ENCODE data around the gene NUDCD3. TPM values are rescaled to one million over a fixed set of nuclear protein-coding genes. Genes with fewer than 3 reads are reported as not detected.

Gene NUDCD3
- total RNA-seq, 4 donors from 2014 or later = 44.9 to 92.4 (median 73.0) TPM

GRCh38 chr7:44367475-44368043 is 122.9 kb downstream of the NUDCD3 start:
- DNase-seq (ENCODE audit: extremely low spot score) = no peak
- H3K4me3 ChIP-seq = no peak overlapping the region
- whole genome bisulfite sequencing = 87% methylated on average over 4 of the region's 5 CpGs
- intact Hi-C loops (cut with DNase I) = no loop called here
- no peaks in the 10 kb centered on the region for H3K36me3 ChIP-seq
- TF ChIP-seq CTCF (IDR thresholded peaks at IDR 0.05) (no peak), EP300 (IDR thresholded peaks at IDR 0.05) (no peak), POLR2A (IDR thresholded peaks at IDR 0.05; ENCODE audit: low read depth) (no peak), POLR2AphosphoS5 (IDR thresholded peaks at IDR 0.05) (no peak)
- H3K4me1 ChIP-seq = no peaks in the 10 kb centered on the region
- no peaks in the 10 kb centered on the region for H3K9me3 ChIP-seq
- peaks cover 0 to 28% (median 0%) of the 10 kb centered on the region in 4 donors for H3K27me3 ChIP-seq
- H3K27ac ChIP-seq (replicated peaks in 1 of 4) = no peak overlapping the region

GRCh38 chr7:44366986-44367385 is 123.5 kb downstream of the NUDCD3 start:
- Histone ChIP-seq H3K4me3 (no peak overlapping the region), H3K27ac (replicated peaks in 1 of 4) (no peak overlapping the region), H3K4me1 (no peaks in the 10 kb centered on the region), H3K36me3 (no peaks in the 10 kb centered on the region), H3K27me3 (peaks cover 0 to 27% (median 0%) of the 10 kb centered on the region in 4 donors), H3K9me3 (no peaks in the 10 kb centered on the region)
- DNase-seq (ENCODE audit: extremely low spot score) = no peak
- intact Hi-C loops (cut with DNase I) = no loop called here
- 93% methylated on average over 4 of the region's 4 CpGs for WGBS
- TF ChIP-seq POLR2A (IDR thresholded peaks at IDR 0.05; ENCODE audit: low read depth) (no peak), CTCF (IDR thresholded peaks at IDR 0.05) (no peak), POLR2AphosphoS5 (IDR thresholded peaks at IDR 0.05) (no peak), EP300 (IDR thresholded peaks at IDR 0.05) (no peak)

- Histone ChIP-seq H3K27ac (replicated peaks in 1 of 4) (no peak overlapping the region), H3K9me3 (peaks cover 0 to 7% (median 2%) of the 10 kb centered on the region in 4 donors), H3K36me3 (no peaks in the 10 kb centered on the region), H3K4me3 (no peak overlapping the region), H3K4me1 (peaks cover 0 to 5% (median 0%) of the 10 kb centered on the region in 4 donors), H3K27me3 (peaks cover 0 to 9% (median 0%) of the 10 kb centered on the region in 4 donors)
- 60% methylated on average over 2 of the region's 2 CpGs for WGBS
- TF ChIP-seq CTCF (IDR thresholded peaks at IDR 0.05) (no peak), POLR2A (IDR thresholded peaks at IDR 0.05; ENCODE audit: low read depth) (no peak), POLR2AphosphoS5 (IDR thresholded peaks at IDR 0.05) (no peak), EP300 (IDR thresholded peaks at IDR 0.05) (no peak)
- intact Hi-C loops (cut with DNase I) = no loop called here
- DNase-seq (ENCODE audit: extremely low spot score) = no peak
Measured at GRCh38 chr7:44353668-44354067, 136.8 kb downstream of the NUDCD3 start.

- 80% methylated on average over 7 of the region's 9 CpGs for WGBS
- intact Hi-C loops (cut with DNase I) = no loop called here
- peaks cover 0 to 13% (median 9%) of the 10 kb centered on the region in 4 donors for H3K4me1 ChIP-seq
- peaks cover 0 to 7% (median 0%) of the 10 kb centered on the region in 4 donors for H3K27me3 ChIP-seq
- H3K27ac ChIP-seq (replicated peaks in 1 of 4) = no peak overlapping the region
- H3K9me3 ChIP-seq = no peaks in the 10 kb centered on the region
- no peak overlapping the region for H3K4me3 ChIP-seq
- no peak for DNase-seq (ENCODE audit: extremely low spot score)
- no peaks in the 10 kb centered on the region for H3K36me3 ChIP-seq
- TF ChIP-seq POLR2A (IDR thresholded peaks at IDR 0.05; ENCODE audit: low read depth) (no peak), POLR2AphosphoS5 (IDR thresholded peaks at IDR 0.05) (no peak), CTCF (IDR thresholded peaks at IDR 0.05) (no peak), EP300 (IDR thresholded peaks at IDR 0.05) (no peak)
Measured at GRCh38 chr7:44348851-44349781, 141.3 kb downstream of the NUDCD3 start.

All from esophagus muscularis mucosa (tissue), 4 donors.